GM18909 (cell line): ENCODE measurements around the gene CDIP1.

Source experiments
- ATAC-seq: cut with Tn5 transposase; IDR thresholded peaks from one replicate; pipeline ENCODE4 v1.9.1; 2021; ENCODE audit warnings: mild to moderate bottlenecking; ENCODE audit not compliant: unreplicated experiment, poor library complexity

The CDIP1 gene

GRCh38 chr16:4496305-4496704, 42.3 kb downstream of the CDIP1 start:
- no peak for ATAC-seq

GRCh38 chr16:4495766-4496165, 42.8 kb downstream of the CDIP1 start:
- no peak for ATAC-seq

- ATAC-seq, result no peak
Measured at GRCh38 chr16:4494746-4495490, 43.7 kb downstream of the CDIP1 start.

- ATAC-seq, result no peak
Measured at GRCh38 chr16:4491898-4492297, 46.7 kb downstream of the CDIP1 start.

- no peak for ATAC-seq
Measured at GRCh38 chr16:4489030-4489429, 49.5 kb downstream of the CDIP1 start.

GRCh38 chr16:4488499-4488967, 50.0 kb downstream of the CDIP1 start:
- ATAC-seq, result no peak

- ATAC-seq, result no peak
Measured at GRCh38 chr16:4487955-4488498, 50.5 kb downstream of the CDIP1 start.

GRCh38 chr16:4486126-4486893, 52.3 kb downstream of the CDIP1 start:
- ATAC-seq, result no peak

- ATAC-seq, result no peak
Measured at GRCh38 chr16:4481963-4482362, 56.6 kb downstream of the CDIP1 start.

- ATAC-seq, result no peak
Measured at GRCh38 chr16:4481526-4481925, 57.0 kb downstream of the CDIP1 start.

- ATAC-seq, result no peak
Measured at GRCh38 chr16:4477966-4478365, 60.6 kb downstream of the CDIP1 start.

- peak; percentile 87 for ATAC-seq
Measured at GRCh38 chr16:4475880-4476788, 62.4 kb downstream of the CDIP1 start, which contains the start of gene HMOX2. HMOX2 (plus strand) TSS chr16:4476398; CDS start chr16:4505525, 29,127 bp downstream.

GRCh38 chr16:4474192-4474961, 64.2 kb downstream of the CDIP1 start, which contains the start of gene NMRAL1:
NMRAL1 (minus strand) TSS chr16:4474625; CDS start chr16:4474132, 493 bp downstream.
- peak; percentile 56 for ATAC-seq

GRCh38 chr16:4472880-4473279, 65.7 kb downstream of the CDIP1 start:
- no peak for ATAC-seq

GRCh38 chr16:4471869-4472268, 66.7 kb downstream of the CDIP1 start:
- no peak for ATAC-seq

- ATAC-seq, result no peak
Measured at GRCh38 chr16:4468972-4469371, 69.6 kb downstream of the CDIP1 start.

GRCh38 chr16:4467916-4468315, 70.7 kb downstream of the CDIP1 start:
- ATAC-seq, result no peak

- no peak for ATAC-seq
Measured at GRCh38 chr16:4465977-4466779, 72.4 kb downstream of the CDIP1 start.
